Ascending aorta (tissue), 2 donors: ENCODE measurements around the gene PTPN1. TPM values are rescaled to one million over a fixed set of nuclear protein-coding genes. Genes with fewer than 3 reads are reported as not detected.

Experiments
- DNase-seq, 2 donors: peaks; one replicate each; pipeline ENCODE4 v3.0.0-alpha.2; 2019; ENCODE audit warnings: low spot score in 2 of 2
- H3K27ac ChIP-seq, 2 donors: fragments of 200-600 bp; sonication (generic); one replicate each; pipeline ENCODE4 v1.5.1; 2016 to 2017; ENCODE audit warnings: mild to moderate bottlenecking in 1 of 2
- H3K27me3 ChIP-seq: fragments of 200-600 bp; sonication (generic); one replicate; pipeline ENCODE4 v1.5.1; 2017
- H3K36me3 ChIP-seq, 2 donors: fragments of 200-600 bp; sonication (generic); one replicate each; pipeline ENCODE4 v1.5.1; 2016
- H3K4me1 ChIP-seq, 2 donors: fragments of 200-600 bp; sonication (generic); one replicate each; pipeline ENCODE4 v1.5.1; 2016 to 2017; ENCODE audit warnings: mild to moderate bottlenecking in 1 of 2
- H3K4me3 ChIP-seq, 2 donors: fragments of 200-600 bp; sonication (generic); one replicate each; pipeline ENCODE4 v1.5.1; 2016 to 2017; ENCODE audit warnings: mild to moderate bottlenecking in 1 of 2
- H3K9me3 ChIP-seq, 2 donors: fragments of 200-600 bp; sonication (generic); one replicate each; pipeline ENCODE4 v1.5.1; 2016
- CTCF ChIP-seq, 3 experiments: fragments of 200-600 bp in 2 of 3; fragments of 450-650 bp in 1 of 3; sonication (generic) in 2 of 3; IDR thresholded peaks; one replicate each; pipeline ENCODE4 v1.5.1; 2016 to 2019; ENCODE audit warnings: antibody characterized with exemption in 3 of 3, mild to moderate bottlenecking in 1 of 3, moderate library complexity in 1 of 3
- intact Hi-C: fragments of 100-400 bp; cut with DNase I; formaldehyde crosslinking; loops from one replicate; pipeline ENCODE4 v1.15.1; 2023
- total RNA-seq: library from RNA; depleted of rRNA; stranded (reverse); fragments of >200 nt; gene quantifications from one replicate; pipeline ENCODE4 v1.1.0, GENCODE V29; 2016

Gene PTPN1
- total RNA-seq, 1 donor from 2014 or later = 30.2 TPM

DNA sequence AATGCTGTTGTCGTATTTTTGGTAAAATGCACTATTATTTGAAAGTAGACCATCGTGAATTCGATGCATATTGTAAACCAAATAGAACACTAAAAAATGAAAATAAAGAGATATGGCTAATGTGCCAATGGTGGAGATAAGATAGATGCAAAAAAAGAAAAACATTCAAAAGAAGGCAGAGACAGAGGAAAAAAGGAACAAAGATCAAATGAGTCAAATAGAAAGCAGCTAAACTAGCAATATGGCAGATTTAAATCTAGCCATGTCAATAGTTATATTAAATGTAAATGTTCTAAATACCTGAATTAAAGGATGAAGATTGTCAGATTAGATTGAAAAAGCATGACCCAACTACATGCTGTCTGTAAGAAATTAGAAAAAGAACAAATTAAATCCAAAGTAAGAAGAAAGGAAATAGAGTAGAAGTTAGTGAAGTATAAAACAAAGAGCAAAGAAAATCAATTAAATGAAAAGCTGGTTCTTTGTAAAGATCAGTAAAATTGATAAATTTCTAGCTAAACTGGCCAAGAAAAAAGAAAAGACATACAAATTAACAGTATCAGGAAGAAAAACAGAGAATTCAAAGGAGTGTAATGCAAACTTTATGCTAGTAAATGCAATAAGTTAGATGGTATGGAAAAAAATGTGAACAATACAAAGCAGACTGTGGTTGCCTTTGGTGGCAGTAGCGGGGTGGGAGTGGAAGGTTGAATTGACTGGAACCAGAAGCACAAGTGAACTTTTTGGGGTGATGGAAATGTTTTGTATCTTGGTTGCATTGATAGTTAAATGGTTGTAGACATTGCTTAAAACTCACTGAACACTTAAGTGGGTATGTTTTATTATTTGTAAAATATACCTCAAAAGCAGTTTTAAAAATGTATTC is 44.8 kb downstream of the PTPN1 start:
- DNase-seq = no peak
- TF ChIP-seq CTCF (IDR thresholded peaks at IDR 0.05) = no peak
- Histone ChIP-seq H3K4me1 (peaks cover 0 to under 1% of the 10 kb centered on the region in 2 donors), H3K36me3 (no peaks in the 10 kb centered on the region), H3K9me3 (no peaks in the 10 kb centered on the region), H3K4me3 (no peak overlapping the region), H3K27ac (no peak overlapping the region), H3K27me3 (no peaks in the 10 kb centered on the region)
- intact Hi-C loops = no loop called here

- Histone ChIP-seq H3K4me3 (no peak overlapping the region), H3K9me3 (no peaks in the 10 kb centered on the region), H3K27ac (no peak overlapping the region), H3K4me1 (peaks cover 0 to 5% of the 10 kb centered on the region in 2 donors), H3K36me3 (no peaks in the 10 kb centered on the region), H3K27me3 (no peaks in the 10 kb centered on the region)
- no peak for DNase-seq
- TF ChIP-seq CTCF (IDR thresholded peaks at IDR 0.05) = no peak
- intact Hi-C loops = no loop called here
Measured at GRCh38 chr20:50555662-50556061, 45.5 kb downstream of the PTPN1 start.

GRCh38 chr20:50557549-50558134 is 47.5 kb downstream of the PTPN1 start:
- Histone ChIP-seq H3K36me3 (peaks cover 0 to 9% of the 10 kb centered on the region in 2 donors), H3K9me3 (no peaks in the 10 kb centered on the region), H3K27ac (no peak overlapping the region), H3K4me3 (no peak overlapping the region), H3K4me1 (peaks cover 10 to 20% of the 10 kb centered on the region in 2 donors), H3K27me3 (no peaks in the 10 kb centered on the region)
- intact Hi-C loops = no loop called here
- no peak for TF ChIP-seq CTCF (IDR thresholded peaks at IDR 0.05)
- DNase-seq = no peak

DNA sequence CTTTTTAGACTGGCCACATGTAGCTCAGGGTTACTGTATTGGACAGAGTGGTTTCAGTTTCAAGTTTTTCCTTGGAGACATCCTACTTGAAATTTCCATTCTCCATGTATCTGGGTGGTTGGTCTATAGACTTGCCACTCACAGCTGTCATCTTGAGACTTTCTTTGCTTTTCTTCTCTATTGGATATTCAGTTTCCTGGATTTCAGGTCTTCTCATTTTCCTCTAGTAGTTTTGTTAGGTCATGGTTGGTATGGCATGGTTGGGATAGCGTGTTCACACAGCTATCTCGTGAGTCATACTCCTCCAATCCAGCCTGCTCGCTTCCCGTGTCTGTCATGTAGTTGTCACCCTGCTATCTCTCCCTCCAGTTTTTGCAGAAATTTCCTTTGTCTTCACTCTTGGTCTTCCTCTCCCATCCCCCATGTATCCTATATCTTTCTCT is 48.3 kb downstream of the PTPN1 start:
- Histone ChIP-seq H3K9me3 (no peaks in the 10 kb centered on the region), H3K4me1 (peaks cover 10 to 21% of the 10 kb centered on the region in 2 donors), H3K27me3 (no peaks in the 10 kb centered on the region), H3K4me3 (no peak overlapping the region), H3K36me3 (peaks cover 0 to 10% of the 10 kb centered on the region in 2 donors), H3K27ac (no peak overlapping the region)
- no peak for TF ChIP-seq CTCF (IDR thresholded peaks at IDR 0.05)
- no peak for DNase-seq
- intact Hi-C loops = no loop called here

- Histone ChIP-seq H3K36me3 (peaks cover 0 to 10% of the 10 kb centered on the region in 2 donors), H3K4me1 (peaks cover 10 to 21% of the 10 kb centered on the region in 2 donors), H3K9me3 (no peaks in the 10 kb centered on the region), H3K27ac (no peak overlapping the region), H3K27me3 (no peaks in the 10 kb centered on the region), H3K4me3 (no peak overlapping the region)
- intact Hi-C loops = no loop called here
- TF ChIP-seq CTCF (IDR thresholded peaks at IDR 0.05) = no peak
- no peak for DNase-seq
Measured at GRCh38 chr20:50559149-50559548, 49.0 kb downstream of the PTPN1 start.
